NCI-H774 (cell line): ENCODE results near the gene MBNL1.

ENCODE experiments used
- DNase-seq: peaks from one replicate; lab custom pipeline; 2025; lab: John Stamatoyannopoulos, UW

MBNL1 gene

DNA sequence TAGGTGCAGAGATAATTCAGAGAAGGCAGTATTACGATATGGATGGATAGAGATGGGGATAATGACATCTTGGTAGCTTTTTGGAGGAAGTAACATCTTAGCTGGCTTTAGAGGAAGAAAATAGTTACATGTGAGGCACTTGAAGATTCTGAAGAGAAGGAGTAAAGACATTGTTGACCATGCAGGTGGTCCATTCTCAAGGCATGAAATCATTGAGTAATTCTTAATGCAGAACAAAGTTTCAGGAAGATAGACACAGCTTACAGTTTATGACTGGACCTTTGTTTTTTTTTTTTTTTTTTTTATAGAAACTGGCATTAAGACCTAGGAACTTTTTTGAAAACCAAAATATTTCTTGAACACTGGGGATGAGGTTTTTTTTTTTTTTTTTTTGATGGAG lies 28.2 kb downstream of the MBNL1 start:
- DNase-seq, result no peak

DNA sequence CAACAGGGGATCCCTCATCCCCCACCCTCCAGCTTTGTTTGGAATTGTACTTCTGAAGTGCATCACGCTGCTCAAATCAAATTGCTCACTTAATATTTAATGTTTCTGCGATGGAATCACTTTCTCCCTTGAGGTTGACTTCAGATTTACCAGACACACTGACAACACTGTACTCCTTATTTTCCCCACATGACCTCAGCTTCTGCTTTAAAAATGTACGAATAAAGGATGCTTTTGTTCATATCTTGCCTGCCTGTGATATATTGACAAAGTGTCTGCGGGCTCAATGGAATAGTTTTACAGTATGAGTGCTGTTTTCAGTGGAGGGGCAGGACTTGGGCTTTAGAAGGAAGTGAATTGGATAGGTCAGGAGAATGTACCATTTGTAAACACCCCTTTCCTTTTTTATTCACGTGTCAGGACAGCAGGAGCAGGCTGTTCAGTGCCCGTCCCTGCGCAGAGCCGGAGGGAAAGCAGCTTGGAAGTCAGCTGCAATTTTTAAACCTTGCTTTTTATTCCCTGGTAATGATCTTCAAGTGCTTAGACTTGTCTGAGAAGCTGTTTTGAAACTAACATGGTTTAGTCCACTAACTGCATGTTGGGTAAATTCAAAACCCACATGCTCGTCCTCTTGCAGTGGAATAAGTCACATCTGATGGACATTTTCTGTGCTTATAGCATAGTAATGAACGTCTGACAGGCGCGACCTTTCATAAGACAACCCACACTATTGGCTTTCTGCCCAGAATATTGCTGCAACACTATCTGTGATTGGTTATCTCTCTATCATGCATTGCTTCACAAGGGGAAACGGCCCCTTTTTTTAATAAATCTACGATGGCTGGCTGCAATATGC lies 29.9 kb downstream of the MBNL1 start:
- peak; percentile 48 for DNase-seq

DNA sequence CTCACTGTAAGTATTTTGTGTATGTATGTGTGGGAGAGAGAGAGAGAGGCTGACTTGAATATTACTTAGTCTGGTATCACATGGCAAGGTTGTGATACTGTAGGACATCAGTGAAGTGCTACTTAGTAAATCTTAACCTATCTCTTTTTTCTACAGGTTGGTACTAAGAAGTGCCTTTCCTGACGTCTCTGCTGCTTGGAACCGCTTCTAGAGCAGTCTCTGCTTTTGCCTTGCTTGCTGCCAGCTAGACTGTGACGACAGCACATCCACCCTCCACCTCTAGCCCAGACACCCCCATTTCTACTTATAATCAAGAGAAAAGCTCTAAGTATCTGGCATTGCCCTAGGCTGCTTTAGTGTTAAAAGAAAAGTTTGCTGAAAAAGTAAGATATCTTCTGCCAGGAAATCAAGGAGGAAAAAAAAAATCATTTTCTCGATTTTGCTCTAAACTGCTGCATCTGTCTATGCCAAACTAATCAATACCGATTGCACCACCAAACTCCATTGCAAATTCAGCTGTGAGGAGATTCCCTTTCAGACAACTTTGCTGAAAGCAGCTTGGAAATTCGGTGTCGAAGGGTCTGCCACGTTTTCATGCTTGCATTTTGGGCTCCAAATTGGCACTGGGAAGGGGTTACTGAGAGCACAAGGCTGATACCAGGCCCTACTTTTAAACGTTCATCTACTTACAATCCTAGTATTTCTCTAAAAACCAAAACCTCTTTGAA lies 30.7 kb downstream of the MBNL1 start:
- no peak for DNase-seq

DNA sequence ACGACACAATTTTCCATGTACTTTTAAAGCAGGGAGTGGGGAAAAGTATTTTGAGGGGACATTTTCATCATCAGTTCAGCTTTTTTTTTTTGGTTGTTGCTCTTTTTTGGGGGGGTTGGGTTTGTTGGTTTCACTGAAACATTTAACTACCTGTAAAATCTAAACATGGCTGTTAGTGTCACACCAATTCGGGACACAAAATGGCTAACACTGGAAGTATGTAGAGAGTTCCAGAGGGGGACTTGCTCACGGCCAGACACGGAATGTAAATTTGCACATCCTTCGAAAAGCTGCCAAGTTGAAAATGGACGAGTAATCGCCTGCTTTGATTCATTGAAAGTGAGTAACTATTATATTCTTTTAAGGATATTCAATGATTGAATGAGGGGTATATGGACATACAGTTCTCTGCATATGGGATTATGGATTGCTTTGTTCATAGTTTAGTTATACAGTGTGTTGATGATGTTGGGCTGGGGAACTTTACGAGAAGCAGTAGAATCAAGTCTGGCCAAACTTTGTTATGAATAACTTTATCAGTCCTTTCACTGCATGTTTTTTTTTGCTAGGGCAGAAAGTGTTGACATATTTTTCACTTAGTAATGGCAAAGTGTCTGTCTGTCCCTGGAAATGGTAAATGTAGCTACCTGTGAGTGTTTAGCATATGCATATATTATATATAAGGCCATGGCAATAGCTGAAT lies 31.5 kb downstream of the MBNL1 start:
- no peak for DNase-seq

DNA sequence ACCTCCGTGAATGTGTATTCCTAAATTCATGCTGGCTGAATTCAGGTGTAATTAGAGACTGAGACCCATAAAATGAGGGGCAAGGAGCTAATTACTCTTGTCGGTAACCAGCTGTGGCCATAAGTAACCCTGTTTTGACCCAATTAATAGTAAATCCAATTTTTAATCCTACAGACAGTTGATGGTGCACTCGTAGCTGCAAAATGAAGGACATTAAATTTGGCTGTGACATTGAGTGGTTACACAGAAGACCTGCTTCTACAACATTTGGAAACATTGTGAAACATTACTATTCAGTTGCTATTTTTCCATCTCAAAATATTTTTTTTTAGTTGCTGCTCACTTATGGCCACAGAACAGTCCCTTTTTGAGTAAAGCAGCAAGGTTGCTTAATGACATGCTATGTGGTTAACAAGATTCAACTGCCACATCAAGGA lies 33.0 kb downstream of the MBNL1 start:
- DNase-seq, result no peak

DNA sequence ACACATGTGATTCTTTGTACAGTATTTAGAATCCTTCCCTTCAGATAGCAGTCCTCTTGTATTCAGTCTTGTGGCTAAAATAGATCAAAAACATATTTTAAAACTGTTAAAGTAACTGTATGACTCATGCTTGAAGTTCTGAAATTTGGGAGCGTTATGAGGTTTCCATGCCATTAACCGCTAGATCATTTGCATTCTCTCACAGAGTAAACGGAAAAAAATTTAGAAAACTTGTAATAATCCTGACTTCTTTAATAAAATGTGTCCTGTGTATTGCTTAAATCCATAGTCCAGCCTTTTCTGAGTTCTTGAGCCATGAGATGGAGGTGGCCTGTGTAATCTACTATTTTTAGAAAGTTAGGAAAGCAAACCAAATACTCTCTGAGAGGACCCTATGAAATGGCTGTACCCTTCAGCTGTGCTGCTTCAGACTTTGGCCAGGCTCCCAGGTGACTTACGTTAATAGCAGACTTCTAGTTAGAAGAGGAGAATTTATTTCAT lies 33.8 kb downstream of the MBNL1 start:
- DNase-seq, result peak; percentile 48

DNA sequence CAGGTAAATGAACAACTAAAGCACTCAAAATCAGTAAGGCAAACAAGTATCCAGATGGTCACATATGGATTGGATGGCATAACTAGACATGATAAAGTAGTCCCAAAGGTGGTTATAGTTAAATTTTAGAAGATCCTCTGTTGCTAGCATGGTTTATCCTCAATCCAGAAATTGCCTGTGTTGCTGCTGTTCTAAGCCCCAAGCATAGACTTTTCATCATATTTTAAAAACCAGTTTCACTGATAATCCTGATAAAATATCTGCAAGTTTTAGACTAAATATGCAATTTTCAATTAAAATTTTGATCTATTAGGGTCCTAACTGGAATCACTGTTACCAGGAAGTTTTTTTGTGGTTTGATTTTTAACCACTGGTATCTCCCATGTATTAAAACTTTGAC lies 35.4 kb downstream of the MBNL1 start:
- DNase-seq, result no peak

DNA sequence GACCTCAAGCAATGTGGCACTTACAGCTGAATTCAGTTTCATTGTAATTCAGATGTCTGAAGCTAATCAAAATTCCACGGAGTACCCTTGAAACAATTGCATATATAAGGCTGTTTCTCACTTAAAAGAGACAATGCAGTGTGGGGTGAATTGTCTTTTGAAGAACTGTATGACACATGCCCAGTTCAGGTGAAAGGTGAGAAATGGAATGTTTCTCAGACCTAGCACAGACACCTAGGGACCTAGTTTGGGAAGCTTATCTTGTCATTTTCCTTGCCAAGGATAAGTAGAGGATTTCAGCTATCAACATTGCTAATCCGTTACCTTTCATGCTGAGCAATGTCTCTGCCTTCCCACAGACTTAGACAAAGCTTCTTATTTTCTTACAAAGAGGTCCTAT lies 36.3 kb downstream of the MBNL1 start:
- DNase-seq, result no peak

DNA sequence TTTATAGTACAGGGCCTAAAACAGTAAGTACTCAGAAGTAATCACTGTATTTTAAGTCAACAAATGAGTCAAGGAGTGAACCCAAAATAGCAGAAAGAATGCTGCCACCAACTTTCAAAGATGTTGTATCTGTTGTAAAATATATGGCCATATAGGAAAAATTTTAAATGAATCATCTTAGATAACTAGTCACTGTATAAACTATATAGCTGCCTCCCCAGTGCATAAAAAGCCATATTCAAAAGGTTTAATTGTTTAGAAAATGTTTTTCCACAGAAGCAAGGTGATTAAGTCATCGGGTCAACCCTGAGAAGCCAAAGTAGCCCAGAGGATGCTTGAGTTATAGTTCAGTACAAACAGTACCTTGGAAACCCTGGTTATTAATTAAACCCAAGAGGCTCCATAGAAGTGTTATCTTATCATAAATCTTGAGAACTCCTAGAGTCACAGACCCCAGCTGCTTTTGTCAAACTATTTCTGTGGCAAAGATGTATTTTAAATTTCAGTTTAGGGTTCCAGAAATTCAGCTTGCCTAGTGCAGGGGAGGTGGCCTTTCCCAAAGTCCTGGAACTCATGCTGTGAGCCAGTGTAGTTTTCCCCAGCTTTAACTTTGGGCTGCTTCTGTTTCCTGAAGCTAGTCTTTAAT lies 39.2 kb downstream of the MBNL1 start:
- no peak for DNase-seq

DNA sequence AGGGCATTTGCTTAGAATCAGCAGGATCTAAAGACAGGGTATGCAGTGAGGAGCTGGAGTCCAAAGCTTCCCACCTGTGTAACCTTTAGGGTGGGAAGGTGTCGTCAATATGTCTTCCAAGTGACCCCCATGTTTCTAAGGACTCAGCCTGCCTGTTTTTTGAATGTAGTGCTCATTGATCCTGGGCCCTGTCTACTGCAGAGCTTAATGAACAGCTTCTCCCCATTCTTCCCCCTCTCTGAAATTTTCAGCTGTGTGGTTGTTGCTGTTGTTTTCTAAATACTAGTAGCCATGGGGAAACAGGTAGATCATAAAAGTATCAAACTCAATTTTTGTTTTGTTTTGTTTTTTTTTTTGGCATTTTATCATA lies 39.7 kb downstream of the MBNL1 start:
- no peak for DNase-seq

DNA sequence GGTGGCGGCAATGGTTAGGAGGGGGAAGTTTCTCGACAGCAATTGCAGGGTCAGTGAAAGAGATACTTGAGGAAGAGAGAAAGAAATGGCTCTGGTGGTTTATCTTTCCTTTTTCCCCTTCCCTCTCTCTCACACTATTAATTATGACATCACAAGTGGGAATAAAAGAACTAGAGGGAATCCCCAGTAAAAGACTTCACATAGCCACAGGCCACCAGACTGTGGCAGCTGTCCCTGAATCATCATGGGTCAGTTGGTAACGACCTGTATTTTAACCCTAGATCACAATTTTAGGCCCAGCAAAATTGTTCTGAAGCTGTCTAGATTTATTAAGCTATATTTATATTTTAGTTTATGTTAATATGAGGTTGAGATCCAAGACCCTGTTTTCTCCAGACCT lies 40.3 kb downstream of the MBNL1 start:
- DNase-seq, result no peak

DNA sequence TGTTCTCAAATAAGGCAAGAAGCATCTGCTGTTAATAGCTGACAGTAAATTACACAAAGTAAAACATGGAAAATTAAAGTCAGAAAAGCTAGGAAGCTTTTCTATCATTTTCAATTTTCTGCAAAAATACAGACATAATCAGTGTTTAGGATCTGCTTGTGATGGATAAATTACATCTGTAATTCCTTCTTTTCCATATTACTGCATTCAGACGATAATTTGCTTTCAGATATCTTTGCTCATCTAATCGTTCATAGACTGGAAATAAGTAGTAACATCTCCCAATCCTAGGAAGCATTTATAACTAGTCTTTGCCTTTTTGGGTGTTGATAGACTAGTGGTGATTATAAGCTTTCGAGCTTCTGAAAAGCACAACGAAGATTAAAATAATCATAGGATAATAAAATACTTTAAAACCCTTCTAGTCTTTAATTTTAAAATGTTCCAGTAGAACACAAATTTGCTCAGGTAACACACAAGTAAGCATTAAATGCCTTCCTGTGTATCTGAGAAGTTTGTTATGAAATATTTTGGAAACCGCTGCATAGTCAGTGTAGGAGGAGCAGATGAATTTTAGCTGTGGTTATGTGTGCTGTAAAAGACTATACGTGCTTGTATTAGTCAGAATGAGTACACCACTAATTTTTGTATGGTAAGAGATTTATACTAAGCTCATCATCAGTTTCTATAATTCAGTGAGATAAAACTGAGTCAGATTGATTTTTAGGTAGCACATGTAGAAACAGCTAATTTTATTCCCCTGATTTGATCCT lies 41.0 kb downstream of the MBNL1 start:
- no peak for DNase-seq

DNA sequence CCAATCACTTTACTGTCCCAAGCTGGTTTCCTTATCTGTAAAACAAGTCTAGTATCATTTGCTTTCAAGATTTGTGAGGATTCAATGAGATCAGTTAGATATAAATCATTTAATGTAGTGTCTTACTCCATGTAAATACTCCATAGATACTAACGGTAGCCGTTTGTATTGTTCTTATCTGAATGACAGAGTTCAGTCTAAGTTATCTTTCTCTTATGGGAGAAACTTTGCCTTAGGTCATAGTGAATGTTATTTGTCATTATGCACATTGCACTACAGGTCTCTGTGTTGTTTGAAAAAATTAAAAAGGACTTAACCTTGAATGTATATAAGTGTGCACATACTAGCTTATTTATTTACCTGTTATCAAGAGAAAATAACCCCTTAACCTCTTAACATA lies 44.7 kb downstream of the MBNL1 start:
- DNase-seq, result no peak

DNA sequence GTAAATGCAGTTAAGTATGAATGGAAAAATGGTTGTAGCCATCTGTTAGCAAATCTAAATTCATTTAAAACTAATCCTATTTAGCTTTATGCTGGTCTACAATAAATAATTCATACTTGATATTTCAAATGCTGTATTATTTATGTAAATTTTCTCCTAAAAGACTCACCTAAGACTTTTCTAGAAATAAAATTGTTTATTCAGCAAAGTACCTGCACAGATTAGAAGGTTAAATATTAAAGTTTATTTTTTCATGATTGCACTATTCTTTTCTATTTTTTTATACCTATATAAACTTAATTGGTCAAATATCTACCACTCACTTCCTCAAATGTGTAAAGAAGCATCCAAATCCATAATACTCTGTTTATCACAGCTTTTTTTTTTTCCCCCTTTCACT lies 45.2 kb downstream of the MBNL1 start:
- DNase-seq, result no peak

DNA sequence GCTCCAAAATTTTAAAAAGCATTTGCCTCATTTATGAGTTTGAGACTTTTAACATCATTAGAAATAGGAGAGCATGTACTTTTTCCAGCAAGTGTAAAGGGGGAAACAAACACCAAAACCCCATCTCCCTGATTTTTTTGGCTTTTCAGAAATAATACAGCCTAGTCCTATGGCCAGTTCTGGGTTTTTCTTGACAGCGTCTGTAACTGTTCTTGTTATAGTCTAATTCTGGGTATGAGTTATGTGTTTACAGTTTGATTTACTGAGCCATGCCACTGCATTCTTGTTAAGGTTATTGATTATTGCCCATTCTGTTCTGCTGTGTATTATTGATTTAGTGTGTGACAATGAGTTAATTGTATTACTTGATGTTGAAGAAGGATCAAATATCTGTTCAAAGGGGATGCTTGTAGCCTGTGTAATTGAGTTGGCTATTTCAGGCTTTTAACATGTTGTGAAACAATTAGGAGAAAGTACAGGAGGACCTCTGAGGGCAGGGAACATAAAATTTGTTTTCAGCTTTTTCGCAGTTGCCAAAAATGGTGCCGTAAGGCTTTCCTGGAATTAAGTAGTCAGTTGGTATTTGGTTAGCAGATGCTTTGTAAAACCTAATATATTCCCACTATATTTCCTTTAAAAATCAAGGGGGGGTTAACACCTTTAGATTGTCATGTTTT lies 46.1 kb downstream of the MBNL1 start:
- no peak for DNase-seq

DNA sequence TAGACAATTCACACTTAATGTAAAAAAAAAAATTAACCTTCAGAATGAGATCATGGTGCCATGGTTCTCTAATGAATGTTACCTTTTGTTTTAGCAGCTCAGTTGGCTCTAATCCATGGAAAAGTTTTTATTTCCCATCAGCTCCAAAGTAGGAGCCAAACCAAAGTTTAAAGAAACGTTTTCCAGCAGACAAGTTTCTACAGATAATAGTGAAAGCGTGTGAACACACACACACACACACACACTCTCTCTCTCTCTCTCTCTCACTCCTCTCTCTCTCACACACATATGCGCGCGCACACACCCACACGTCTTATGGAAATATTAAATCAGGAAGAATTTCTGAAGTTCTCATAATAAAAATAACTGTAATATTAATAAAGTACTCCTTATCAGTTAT lies 46.9 kb downstream of the MBNL1 start:
- DNase-seq, result no peak

DNA sequence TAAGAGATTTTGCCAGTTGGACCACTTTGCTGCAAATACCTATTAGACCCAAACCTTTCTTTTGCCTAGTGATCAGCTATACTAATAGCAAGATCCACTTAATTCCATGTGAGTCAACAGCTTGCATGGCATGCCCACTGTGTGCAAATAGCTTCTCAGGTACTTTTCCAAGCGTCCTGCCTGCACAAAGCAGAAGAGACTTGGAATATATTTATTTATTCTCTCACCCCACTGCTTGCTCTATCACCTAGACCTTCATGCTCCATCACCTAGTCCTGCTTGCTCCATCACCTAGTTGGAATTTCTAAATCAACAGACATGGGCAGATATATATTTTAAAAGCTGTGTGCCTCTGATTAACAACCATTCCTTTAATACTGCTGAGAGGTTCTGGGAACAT lies 47.6 kb downstream of the MBNL1 start:
- DNase-seq, result no peak

DNA sequence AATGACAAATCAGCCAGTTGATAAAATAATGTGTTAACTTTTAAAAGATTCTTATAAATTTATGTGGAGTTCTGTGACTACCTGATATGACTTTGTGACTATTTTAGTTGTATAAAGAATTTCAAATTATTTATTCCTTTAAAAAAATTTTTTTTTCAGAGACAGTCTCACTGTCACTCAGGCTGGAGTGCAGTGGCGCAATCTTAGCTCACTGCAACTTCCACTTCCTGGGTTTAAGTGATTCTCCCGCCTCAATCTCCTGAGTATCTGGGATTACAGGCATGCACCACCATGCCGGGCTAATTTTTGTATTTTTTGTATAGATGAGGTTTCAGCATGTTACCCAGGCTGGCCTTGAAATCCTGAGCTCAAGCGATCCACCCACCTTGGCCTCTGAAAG lies 48.5 kb downstream of the MBNL1 start:
- DNase-seq, result no peak

DNA sequence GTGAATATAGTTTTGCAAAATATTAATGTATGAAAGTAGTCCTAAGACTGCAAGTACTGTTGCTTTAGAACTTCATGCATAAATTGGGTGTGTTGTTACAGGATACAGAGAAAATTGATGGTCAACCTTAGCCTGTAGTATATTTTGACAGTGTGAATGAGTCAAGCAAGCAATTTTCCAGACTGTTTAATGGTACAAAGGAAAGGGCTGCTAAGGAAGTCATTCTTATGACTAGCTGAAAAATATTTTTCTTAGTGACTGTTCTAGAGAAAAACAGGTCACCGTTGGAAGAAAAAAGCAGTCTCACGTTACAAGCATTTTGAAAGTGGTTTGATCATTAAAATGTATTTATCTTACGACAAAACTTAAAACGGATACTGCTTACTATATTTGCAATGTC lies 49.2 kb downstream of the MBNL1 start:
- no peak for DNase-seq

DNA sequence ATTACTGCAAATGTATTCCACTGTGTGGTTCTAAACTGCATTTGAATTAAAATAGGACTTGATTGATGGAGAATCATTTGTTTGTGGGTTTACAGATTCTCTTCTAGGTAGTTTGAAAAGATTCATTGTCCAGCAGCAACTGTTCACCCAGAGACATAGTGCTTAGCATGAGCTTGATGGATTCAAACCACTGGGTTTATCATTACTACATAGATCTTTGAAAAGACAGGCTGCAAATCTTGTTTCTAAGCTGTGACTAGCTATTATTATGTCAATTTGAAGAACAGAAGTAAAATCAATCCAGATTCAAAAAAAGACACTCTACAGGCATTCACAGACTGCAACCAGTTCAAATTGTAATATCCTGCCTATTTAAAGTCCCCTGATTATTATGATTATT lies 49.8 kb downstream of the MBNL1 start:
- no peak for DNase-seq

DNA sequence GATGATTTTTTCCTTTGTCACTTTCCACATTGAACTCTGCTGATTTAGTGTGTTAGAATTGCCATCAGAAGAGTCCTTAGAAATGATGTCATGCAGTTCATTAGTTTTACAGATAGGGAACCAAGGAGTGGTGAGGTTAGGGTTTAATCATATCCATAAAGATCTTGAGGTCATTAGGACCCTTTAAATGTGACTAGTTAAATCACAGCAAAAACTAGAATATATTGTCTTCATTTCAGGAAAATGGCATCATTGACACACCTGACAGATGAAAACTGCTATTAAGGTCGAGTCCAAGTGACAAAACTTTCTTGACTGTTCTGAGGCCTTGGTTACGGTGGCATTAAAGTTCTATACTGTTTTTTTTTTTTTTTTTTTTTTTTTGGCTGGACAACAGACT lies 50.5 kb downstream of the MBNL1 start:
- DNase-seq, result no peak
